ENCODE results near the gene ANKRD29.

Gene ANKRD29

GRCh38 chr18:23627321-23627720 is 35.4 kb downstream of the ANKRD29 start (continued):
- TF ChIP-seq ZNF692 (tag by site-specific recombination; IDR thresholded peaks at IDR 0.05) (peak; percentile 98), ZNF266 (tag by site-specific recombination; IDR thresholded peaks at IDR 0.05; ENCODE audit: low read depth) (no peak), ZNF501 (tag by site-specific recombination; IDR thresholded peaks at IDR 0.05) (peak; percentile 50; the same call in 1 of the 2 replicates), ZNF311 (tag by site-specific recombination; IDR thresholded peaks at IDR 0.05; ENCODE audit: borderline replicate concordance) (no peak), KLF9 (tag by site-specific recombination; IDR thresholded peaks at IDR 0.05; ENCODE audit: low read depth) (no peak), ZNF169 (tag by site-specific recombination; IDR thresholded peaks at IDR 0.05) (peak; percentile 88), ZSCAN5A (tag by site-specific recombination; IDR thresholded peaks at IDR 0.05) (no peak), ZBTB7A (tag by site-specific recombination; IDR thresholded peaks at IDR 0.05; ENCODE audit: low read depth) (no peak), ZNF555 (tag by site-specific recombination; conservative IDR thresholded peaks at IDR 0.05) (no peak), ZNF239 (tag by site-specific recombination; IDR thresholded peaks at IDR 0.05) (no peak), INSM2 (tag by site-specific recombination; IDR thresholded peaks at IDR 0.05) (peak; percentile 85), ZNF324 (tag by site-specific recombination; IDR thresholded peaks at IDR 0.05) (peak; percentile 39; the same call in 1 of the 2 replicates), TRIM28 (IDR thresholded peaks at IDR 0.05; ENCODE audit: borderline replicate concordance, low read length) (0 out of 2 replicates have a peak, but pooled peaks have one; percentile 19), ZNF26 (tag by site-specific recombination; IDR thresholded peaks at IDR 0.05) (no peak), ZNF274 (IDR thresholded peaks at IDR 0.05; ENCODE audit: low read length) (no peak), ZNF274 (tag by site-specific recombination; IDR thresholded peaks at IDR 0.05; ENCODE audit: borderline replicate concordance) (no peak), ZNF513 (tag by site-specific recombination; IDR thresholded peaks at IDR 0.05) (no peak), BCL11B (tag by site-specific recombination; IDR thresholded peaks at IDR 0.05; ENCODE audit: low read depth) (0 out of 2 replicates have a peak, but pooled peaks have one; percentile 66), ZNF19 (tag by site-specific recombination; IDR thresholded peaks at IDR 0.05; ENCODE audit: low read depth) (no peak), ZNF777 (tag by site-specific recombination; IDR thresholded peaks at IDR 0.05; ENCODE audit: borderline replicate concordance) (no peak), ZNF544 (tag by site-specific recombination; IDR thresholded peaks at IDR 0.05) (no peak), ZNF350 (tag by site-specific recombination; IDR thresholded peaks at IDR 0.05) (no peak), KLF8 (tag by site-specific recombination; IDR thresholded peaks at IDR 0.05) (peak; percentile 62; the same call in 1 of the 2 replicates), ZNF639 (tag by site-specific recombination; IDR thresholded peaks at IDR 0.05) (peak; percentile 90), GFI1B (tag by site-specific recombination; IDR thresholded peaks at IDR 0.05) (no peak), PBX3 (CRISPR knock-in tag; IDR thresholded peaks at IDR 0.05) (no peak), ZNF366 (tag by site-specific recombination; conservative IDR thresholded peaks at IDR 0.05) (peak; percentile 92), ZNF654 (tag by site-specific recombination; IDR thresholded peaks at IDR 0.05; ENCODE audit: low read depth) (no peak; the same call in 1 of the 2 replicates), ZNF843 (tag by site-specific recombination; IDR thresholded peaks at IDR 0.05) (peak; percentile 95), ZNF776 (tag by site-specific recombination; IDR thresholded peaks at IDR 0.05; ENCODE audit: borderline replicate concordance) (no peak)

Data from HEK293 (cell line).